GM18526 (cell line): Measurements from ENCODE around the gene SPDEF.

Experiments used
- POLR2A ChIP-seq: IDR thresholded peaks from 3 replicates; pipeline ENCODE4 v1.6.1; 2011; ENCODE audit not compliant: insufficient read length; ENCODE audit errors: extremely low read depth

Gene SPDEF

DNA sequence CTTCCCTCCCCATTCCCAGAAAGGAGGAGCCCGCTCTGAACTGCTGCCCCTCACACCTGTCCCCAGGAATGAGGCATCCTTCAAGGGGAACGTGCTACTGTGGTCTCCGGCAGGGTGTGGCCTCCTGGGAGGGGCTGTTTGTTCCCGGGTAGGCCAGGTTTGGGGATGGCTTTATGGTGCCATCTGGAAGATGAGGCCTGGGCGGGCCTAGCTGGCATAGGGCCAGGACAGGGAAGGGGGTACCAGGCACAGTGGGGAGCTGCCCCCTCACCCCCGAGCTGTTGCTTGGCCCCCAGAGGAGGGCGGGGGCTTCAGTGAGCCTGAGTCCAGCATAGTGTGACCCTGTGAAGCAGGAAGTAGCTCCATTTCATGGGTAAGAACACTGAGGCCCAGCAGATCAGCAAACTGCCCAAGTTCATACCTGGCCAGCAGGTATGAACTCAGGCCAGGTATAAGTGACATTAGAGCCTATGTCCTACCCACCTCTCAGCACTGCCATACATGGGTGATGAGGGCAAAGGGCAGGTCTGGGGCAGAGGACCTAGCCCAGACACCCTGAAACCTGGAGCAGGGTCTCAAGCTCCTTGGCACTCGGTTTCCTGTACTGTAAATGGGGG, 17.5 kb upstream of the SPDEF start:
- no peak for TF ChIP-seq POLR2A

DNA sequence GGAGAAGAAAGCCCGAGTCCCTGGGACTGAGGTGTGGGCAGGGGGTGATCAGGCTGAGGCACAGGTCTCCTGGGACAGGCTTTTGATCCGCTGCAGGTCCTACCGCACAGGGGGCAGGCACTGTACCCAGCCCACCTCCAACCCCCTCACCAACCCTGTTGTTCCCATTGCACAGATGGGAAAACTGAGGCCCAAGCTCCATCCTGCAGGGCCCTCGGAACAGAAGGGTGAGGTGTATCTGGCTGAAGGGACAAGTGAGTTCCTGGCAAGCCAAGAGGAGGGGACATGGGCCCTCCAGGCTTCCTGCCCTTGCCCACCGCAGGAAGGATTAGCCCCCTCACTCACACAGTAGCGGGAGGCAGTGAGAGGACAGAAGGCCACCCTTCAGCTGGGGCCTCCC, 16.5 kb upstream of the SPDEF start:
- TF ChIP-seq POLR2A = no peak

DNA sequence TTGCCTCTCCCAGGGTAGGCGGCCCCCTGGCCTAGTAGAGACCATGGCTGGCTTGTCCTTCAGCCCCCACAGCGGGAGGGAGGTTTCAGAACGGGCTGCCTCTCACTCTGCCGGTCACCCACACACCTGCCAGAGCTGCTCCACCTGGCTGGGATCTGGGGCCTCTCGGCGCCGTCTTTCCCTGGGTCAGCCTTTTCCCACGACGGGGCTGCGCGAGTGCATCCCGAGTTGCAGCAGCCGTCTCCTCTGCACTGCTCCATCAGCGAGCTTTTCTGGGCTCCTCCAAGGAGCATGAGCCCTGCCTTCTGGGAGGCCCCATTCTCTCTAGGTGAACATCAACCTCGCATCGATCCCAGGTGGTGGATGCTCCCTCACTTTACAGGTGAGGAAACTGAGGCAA, 15.9 kb upstream of the SPDEF start:
- TF ChIP-seq POLR2A = no peak

DNA sequence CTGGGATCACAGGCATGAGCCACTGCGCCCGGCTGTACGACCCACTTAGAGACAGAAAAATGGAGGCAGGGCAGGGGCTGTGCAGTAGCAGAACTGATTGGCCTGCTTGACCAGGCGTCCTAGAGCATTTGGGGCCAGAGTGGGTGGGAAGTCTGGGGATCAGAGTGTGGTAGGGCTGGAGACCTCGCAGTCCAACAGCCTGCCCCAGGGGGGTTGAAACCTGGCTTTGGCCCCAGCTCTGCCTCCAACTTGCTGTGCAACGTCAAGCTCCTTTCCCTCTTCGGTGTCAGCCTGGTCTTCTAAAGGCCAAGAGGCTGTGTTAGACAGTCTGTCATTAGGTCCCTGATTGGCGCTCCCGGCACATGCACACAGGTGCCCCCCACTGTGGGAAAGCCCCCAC, 15.3 kb upstream of the SPDEF start:
- TF ChIP-seq POLR2A = no peak

GRCh38 chr6:34570066-34570833, 14.1 kb upstream of the SPDEF start:
- no peak for TF ChIP-seq POLR2A

DNA sequence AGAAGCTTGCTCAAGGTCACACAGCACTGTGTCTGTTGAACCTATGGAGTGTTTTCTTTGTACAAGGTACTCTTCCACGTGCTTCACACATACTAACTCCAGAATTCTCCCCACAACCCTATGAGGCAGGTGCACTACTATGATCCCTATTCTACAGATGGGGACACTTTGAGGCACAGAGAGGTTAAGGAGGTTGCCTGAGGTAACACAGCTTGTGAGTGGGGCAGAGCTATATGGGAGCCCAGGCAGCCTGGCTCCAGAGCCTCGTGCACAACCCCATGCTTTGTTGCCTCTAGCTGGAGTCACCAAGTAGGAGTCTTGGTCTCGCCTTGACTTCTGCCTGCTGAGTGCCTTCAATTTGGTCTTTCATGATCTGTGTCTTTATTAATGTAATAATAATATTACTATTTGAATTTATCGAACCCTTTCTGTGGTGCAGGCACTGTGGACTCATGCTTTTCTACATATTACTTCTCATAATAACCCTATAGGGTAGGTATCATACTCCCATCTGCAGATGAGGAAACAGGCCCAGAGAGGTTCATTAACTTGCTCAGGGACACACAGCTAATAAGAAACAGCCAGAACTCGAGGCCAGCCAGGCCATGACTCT, 13.3 kb upstream of the SPDEF start:
- no peak for TF ChIP-seq POLR2A

DNA sequence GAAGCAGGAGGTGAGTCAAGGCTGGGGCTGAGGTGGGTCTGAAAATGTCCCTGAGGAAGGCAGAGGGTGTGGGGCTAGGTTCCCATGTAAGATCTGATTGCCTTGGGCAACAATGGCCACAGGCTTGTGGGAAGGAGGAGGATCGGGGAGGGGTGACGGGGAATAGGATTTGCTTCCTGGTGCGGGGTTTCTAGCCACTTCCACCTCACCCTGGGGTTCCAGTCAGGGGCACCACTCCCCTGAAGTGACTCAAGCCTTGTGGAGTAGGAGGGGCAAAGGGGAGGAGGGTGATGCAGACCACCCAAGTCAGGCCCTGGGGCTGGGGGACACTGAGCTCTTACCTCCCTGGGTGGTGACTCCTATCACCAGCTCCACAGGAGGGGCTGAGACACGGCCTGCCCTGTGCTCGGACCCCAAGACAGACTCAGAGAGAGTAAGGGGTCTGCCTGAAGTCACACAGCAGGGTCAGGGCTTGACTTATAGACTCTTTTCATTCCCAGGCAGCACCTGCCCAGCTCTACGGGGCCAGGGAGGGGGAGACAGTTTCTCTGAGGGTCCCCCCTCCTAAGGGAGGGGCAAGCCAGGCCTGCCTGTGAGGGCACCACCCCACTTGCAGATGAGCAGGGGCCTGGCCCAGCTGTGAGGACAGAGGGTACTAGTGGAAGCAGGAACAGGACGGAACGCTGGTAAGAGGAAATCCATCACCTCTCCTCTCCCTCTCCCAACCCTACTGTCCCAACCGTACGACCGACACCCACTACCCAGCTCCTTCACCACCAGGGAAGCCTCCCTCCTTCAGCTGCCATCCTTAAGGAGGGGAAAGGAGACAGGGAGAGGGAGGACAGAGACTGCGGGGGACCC, 12.4 kb upstream of the SPDEF start:
- no peak for TF ChIP-seq POLR2A

DNA sequence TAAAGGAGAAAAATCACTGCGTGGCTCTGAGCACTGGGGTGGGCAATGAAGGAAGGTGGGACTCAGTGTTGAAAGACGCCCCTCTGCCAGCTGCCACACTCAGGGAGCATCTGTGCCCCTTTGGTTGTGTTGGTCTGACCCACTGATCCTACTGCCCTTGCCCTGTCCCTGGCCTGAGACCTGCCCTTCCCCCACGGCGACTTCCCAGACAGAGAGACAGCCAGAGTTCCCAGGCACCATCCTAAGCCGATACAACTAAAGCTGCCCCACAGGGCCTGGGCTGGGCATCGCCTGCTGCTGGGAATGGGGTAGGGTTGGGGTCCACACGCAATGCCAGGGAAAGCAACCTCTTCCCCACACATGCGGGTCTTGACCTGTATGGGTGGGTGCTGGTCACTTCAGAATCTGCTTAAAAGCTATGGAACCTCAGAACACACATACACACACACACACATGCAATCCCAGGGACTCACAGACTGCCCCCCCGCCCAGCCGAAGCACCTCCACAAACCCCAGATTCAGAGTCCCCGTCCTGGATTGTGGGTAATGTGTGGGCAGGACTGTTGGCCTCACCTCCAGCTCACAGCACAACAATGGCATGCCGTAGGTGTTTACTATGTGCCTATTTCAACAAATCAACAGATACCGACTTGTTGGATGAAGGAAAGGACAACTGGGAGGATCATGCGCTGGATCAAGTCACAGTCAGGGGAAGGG, 10.9 kb upstream of the SPDEF start:
- no peak for TF ChIP-seq POLR2A

DNA sequence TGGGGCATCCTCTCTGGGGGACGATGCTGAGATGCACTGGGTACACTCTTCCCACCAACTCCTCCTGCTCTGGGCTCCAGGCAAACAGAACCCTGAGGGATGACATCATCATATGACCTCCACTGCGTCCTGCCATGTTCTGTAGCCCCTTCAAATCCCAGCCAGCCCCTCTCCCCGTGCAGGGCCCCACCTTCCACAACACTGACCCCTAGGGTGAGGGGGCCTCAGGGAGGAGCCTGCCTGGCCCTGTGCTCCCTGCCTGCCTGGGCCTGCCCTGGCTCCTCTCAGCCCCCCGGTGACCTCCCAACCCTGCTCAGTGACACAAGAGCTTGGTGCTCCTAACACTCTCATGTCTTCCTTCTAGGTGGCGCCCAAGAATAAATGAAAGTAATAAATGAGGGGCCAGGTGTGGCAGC, 9.6 kb upstream of the SPDEF start:
- no peak for TF ChIP-seq POLR2A

DNA sequence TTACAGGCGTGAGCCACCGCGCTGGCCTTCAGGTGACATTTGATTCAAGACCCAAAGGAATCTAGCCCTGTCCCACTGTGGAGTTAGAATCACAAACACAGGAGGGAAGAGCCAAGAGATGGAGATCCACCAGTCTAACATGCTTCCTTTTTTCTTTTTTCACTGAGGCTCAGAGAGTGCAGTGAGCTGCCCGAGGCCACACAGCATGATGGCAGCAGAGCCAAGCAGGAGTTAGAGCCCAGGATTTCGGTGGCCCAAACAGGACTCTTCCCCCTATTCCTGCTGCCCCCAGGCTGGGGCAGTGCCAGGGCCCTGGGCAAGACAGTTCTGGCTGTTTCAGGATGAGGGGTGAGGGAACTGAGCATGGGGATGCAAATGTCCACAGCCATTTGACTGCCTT, 8.1 kb upstream of the SPDEF start:
- no peak for TF ChIP-seq POLR2A

DNA sequence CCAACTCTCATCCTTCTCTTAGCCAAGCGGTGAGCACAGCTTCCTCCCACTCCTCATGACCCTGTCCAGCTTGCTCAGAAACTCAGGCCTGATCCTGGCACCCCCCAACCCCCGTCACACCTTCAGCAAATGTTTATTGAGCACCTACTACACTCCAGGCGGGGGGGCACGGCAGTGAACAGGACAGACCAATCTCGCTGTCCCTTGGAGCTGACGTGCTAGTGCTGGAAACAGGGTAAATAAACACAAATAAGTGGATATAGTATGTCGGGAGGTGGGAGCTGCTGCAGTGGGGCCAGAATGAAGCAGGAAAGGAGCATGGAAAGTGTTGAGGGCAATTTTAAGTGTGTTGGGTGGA, 7.4 kb upstream of the SPDEF start:
- TF ChIP-seq POLR2A = no peak

GRCh38 chr6:34562861-34563512, 6.9 kb upstream of the SPDEF start:
- TF ChIP-seq POLR2A = no peak

DNA sequence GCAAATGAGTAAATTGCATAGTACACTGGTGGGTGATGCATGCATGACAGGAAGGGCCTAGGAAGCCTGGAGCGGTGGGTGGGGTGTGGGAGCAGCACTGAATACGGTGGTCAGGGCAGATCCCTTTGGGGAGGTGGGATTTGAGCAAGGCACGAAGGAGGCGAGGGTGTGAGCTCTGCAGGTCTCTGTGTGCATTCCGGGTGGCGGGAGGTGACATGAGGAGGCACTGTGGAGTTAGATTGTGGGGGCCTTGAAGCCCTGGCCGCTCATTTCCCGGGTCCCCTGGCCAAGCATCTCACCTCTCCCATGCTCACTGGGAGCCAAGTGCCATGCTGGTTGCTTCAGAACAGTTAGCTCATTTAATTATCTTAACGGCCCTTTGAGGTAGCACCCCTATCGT, 6.2 kb upstream of the SPDEF start:
- no peak for TF ChIP-seq POLR2A

DNA sequence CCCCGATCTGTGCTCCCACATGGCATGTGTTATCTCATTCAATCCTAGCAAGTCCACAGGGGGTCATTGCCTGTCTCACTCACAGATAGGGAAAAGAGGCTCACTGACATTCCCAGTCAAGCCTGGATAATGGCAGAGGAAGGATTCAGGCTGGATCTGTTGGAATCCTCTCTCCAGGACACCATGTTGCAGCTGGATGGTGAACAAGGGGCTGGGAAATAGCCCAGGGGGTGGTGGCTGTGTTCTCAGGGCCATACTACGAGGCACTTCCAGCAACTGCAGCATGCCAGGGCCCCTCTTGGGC, 5.0 kb upstream of the SPDEF start:
- no peak for TF ChIP-seq POLR2A

DNA sequence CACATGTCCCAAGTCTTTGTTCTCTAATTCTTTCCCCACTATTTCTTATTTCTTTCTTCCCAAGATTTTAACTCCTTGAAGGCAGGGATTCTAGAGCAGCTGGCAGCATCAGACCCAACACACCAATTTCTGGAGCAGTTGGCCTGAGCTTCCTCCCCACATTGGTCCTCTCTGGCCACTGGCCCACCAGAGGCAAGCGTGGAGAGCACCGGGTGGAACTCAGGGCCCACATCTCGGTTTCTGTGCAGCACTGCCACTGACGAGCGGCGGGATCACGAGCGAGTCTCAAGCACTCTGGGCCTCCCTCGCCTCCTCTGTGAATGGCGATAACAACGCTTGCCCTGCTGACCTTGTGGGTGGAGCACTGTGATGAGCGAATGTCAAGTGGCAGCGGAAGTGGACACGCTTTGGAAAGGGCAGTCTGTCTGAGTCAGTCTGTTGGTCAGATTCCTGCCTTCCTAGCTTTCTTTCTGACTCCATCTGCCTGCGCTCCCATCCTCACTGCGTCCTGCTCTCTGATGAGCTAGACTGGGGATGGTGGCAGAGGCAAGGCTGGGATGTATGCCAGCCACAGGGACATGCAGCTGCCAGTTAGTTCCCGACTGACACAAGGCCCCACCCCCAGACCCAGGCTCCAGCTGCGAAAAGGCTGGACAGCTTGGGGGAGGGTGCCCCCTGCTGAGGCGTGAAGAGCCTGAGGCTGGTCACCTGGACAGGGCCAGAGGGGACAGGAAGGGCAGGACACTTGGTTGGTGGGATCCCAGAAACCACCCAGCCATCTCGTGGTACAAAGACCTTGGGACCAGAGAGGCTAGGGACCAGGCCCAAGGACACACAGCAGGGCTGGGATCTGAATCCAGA, 4.5 kb upstream of the SPDEF start:
- no peak for TF ChIP-seq POLR2A
